Duodenal mucosa (tissue), 2 donors: ENCODE results near the gene SP6.

Source experiments
- H3K27ac ChIP-seq: one replicate; pipeline ENCODE4 v1.7.0; 2013; ENCODE audit warnings: low read depth, low read length
- H3K27me3 ChIP-seq, 2 donors: one replicate each; pipeline ENCODE4 v1.7.0; 2013; ENCODE audit warnings: low read length in 2 of 2, control low read depth in 1 of 2; ENCODE audit not compliant: insufficient read depth in 2 of 2, control insufficient read depth in 1 of 2
- H3K36me3 ChIP-seq, 2 donors: one replicate each; pipeline ENCODE4 v1.7.0; 2013; ENCODE audit warnings: low read length in 2 of 2, control low read depth in 1 of 2; ENCODE audit not compliant: insufficient read depth in 2 of 2, control insufficient read depth in 1 of 2
- H3K4me1 ChIP-seq, 2 donors: one replicate each; pipeline ENCODE4 v1.7.0; 2013; ENCODE audit warnings: low read length in 2 of 2, control low read depth in 1 of 2; ENCODE audit not compliant: insufficient read depth in 2 of 2, control insufficient read depth in 1 of 2
- H3K4me3 ChIP-seq, 2 donors: one replicate each; pipeline ENCODE4 v1.7.0; 2013; ENCODE audit warnings: low read length in 2 of 2, low read depth in 1 of 2
- H3K9ac ChIP-seq, 2 donors: one replicate each; pipeline ENCODE4 v1.7.0; 2013; ENCODE audit warnings: low read length in 2 of 2, low read depth in 1 of 2
- H3K9me3 ChIP-seq, 2 donors: one replicate each; pipeline ENCODE4 v1.7.0; 2013; ENCODE audit warnings: low read length in 2 of 2, control low read depth in 1 of 2; ENCODE audit not compliant: control insufficient read depth in 1 of 2

SP6 gene

GRCh38 chr17:47891545-47892088 is 40.7 kb upstream of the SP6 start:
- Histone ChIP-seq H3K4me1 (peaks cover 8 to 10% of the 10 kb centered on the region in 2 donors), H3K36me3 (no peaks in the 10 kb centered on the region), H3K27ac (no peak overlapping the region), H3K27me3 (no peaks in the 10 kb centered on the region), H3K9me3 (no peaks in the 10 kb centered on the region), H3K4me3 (no peak overlapping the region), H3K9ac (no peak overlapping the region)

DNA sequence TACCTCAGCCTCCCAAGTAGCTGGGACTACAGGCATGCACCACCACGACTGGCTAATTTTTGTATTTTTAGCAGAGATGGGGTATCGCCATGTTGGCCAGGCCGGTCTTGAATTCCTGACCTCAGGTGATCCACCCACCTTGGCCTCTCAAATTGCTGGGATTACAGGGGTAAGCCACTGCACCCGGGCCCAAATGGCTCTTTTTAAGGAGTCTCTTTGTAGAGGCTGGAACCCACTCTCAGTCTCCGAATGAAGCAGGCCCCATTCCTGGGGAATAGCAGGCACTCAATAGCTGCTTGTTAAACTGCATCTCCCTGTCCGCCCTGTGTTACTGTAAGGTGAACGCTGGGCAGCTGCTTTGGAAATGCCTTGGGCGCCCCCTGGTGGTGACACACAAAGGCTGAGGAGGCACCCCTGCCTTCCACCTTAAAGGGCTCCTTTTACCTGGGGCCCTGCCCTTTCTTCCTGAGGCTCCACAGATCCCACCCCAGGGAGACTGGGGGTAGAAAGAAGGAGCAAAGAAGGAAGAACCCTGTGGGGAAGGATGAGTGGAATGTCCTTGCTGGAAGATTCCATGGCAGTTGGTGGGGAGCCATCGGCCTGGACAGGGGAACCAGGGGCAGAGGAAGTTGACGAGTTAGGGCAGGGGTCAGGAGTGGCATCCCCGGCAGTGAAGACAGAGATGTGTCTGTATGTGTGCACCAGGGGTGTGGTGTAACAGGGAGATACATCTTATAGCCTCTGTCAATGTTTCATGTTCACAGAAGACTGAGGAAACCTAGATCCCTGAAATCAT is 39.0 kb upstream of the SP6 start:
- H3K27me3 ChIP-seq: no peaks in the 10 kb centered on the region
- H3K27ac ChIP-seq: no peak overlapping the region
- no peaks in the 10 kb centered on the region for H3K9me3 ChIP-seq
- H3K4me3 ChIP-seq: no peak overlapping the region
- no peak overlapping the region for H3K9ac ChIP-seq
- H3K4me1 ChIP-seq: peaks cover 18 to 19% of the 10 kb centered on the region in 2 donors
- no peaks in the 10 kb centered on the region for H3K36me3 ChIP-seq

GRCh38 chr17:47888293-47888692 is 37.3 kb upstream of the SP6 start:
- no peak overlapping the region for H3K27ac ChIP-seq
- no peak overlapping the region for H3K4me3 ChIP-seq
- H3K9me3 ChIP-seq: no peaks in the 10 kb centered on the region
- H3K4me1 ChIP-seq: peaks cover 27 to 28% of the 10 kb centered on the region in 2 donors
- no peak overlapping the region for H3K9ac ChIP-seq
- H3K27me3 ChIP-seq: no peaks in the 10 kb centered on the region
- no peaks in the 10 kb centered on the region for H3K36me3 ChIP-seq

- no peaks in the 10 kb centered on the region for H3K27me3 ChIP-seq
- H3K9me3 ChIP-seq: no peaks in the 10 kb centered on the region
- peaks cover 45 to 46% of the 10 kb centered on the region in 2 donors for H3K4me1 ChIP-seq
- no peaks in the 10 kb centered on the region for H3K36me3 ChIP-seq
- H3K27ac ChIP-seq: peak overlapping the region; percentile 73
- peak overlapping the region; percentile 35 to 49 for H3K9ac ChIP-seq
- H3K4me3 ChIP-seq: peak overlapping the region; percentile 52 to 55
These were observed 34.2 kb upstream of the SP6 start for GRCh38 chr17:47884905-47885730.

DNA sequence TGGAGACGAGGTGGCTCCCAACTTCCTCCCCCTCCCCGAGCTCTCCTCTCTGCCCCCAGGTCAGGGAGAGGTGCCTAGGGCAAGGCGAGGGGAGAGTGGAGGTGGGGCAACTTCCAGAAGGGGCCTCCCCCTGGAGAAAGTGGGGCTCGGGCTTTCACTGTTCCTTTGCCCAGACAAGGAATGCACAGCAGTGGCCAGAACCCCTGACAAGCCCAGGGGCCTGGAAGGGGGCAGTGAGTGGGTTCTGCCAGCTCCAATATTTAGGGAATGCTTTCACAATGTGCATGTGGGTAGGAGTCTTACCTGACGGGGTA is 33.4 kb upstream of the SP6 start:
- no peaks in the 10 kb centered on the region for H3K36me3 ChIP-seq
- no peaks in the 10 kb centered on the region for H3K27me3 ChIP-seq
- H3K4me3 ChIP-seq: peak overlapping the region in 1 of 2 donors; percentile 52
- peak overlapping the region; percentile 35 to 49 for H3K9ac ChIP-seq
- H3K9me3 ChIP-seq: no peaks in the 10 kb centered on the region
- H3K27ac ChIP-seq: peak overlapping the region; percentile 73
- peaks cover 45 to 46% of the 10 kb centered on the region in 2 donors for H3K4me1 ChIP-seq

DNA sequence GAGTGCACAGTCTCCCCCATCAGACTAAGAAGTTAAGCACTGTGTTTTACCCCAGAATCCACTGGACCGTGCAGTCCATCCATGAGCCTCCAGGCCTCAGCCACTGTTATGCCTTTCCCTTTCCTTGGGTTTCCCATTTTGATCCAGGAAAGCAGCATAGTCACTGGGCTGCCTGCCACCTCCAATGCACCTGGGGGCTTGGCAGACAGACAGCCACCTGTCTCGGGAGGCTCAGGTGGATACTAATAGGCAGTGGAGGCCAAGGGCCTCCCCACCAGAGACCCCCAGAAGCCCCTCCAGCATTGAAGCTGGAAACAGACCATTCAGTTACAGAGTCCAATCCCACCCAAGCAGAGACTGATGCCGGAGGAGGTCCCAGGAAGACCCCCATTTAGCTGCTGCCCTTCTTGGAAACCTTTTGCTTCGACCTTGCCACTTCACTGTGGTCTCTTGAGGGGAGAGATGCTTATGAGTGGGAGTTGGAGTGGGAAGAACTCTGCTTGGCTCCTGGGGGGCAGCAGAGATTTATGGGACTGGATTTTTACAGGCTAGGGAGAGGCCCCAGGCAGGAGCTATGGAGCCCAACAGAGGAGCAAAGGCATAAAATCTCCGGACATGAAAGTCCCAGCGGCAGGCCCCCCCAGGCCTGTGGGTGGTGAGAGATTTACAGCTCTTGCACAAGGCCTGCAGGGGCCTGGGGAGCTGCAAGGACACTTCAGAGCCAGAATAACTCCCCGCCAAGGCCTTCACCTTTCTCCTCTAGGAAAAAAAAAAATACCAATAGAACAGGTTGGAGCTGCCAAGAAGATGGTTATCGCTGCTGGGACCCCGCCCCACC is 32.8 kb upstream of the SP6 start:
- Histone ChIP-seq H3K27me3 (no peaks in the 10 kb centered on the region), H3K9ac (peak overlapping the region in 1 of 2 donors; percentile 49), H3K27ac (no peak overlapping the region), H3K4me3 (no peak overlapping the region), H3K4me1 (peaks cover 45 to 46% of the 10 kb centered on the region in 2 donors), H3K9me3 (no peaks in the 10 kb centered on the region), H3K36me3 (no peaks in the 10 kb centered on the region)

DNA sequence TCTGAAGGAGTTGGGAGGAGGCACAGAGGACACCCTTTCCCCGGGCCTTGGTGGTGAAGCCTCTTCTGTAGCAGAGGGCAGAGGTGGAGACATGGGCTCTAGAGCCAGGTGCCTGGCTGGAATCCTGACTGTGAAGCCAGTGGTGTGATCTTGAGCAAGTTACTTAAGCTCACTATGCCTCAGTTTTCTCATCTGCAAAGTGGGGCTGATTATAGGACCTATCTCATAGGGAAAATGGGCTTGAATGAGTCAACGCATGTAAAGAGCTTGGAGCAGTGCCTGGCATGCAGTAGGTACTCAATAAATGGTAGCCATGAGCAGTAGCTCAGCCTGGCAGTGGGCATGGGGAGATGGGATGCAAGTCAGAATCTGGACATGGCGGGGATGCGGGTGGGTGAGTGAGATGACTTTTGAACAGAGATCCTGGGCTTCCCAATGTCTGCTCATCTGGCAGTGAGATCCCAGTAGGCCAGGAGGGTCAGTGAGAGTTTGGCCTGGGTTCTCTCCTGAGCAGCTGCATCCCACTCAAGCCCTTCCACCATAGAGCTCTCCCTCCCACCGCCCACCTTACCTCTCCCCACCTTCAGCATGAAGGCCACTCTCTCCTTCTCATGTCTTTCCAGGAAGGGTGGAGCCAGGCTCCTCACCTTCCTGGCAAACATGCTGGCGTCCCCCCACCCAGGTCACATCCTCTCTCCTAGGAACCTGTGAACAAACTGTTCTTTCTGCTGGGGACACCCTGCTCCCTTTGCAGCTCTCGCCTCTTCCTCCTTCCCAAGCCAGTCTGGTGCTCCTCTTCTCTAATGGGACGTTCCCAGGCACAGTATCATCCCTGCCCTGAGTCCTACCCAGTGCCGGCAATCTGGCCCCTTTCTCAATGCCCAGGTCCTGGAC is 32.0 kb upstream of the SP6 start:
- H3K9ac ChIP-seq: peak overlapping the region; percentile 24 to 25
- peaks cover 45 to 46% of the 10 kb centered on the region in 2 donors for H3K4me1 ChIP-seq
- H3K4me3 ChIP-seq: peak overlapping the region; percentile 31 to 48
- H3K9me3 ChIP-seq: no peaks in the 10 kb centered on the region
- no peaks in the 10 kb centered on the region for H3K36me3 ChIP-seq
- no peak overlapping the region for H3K27ac ChIP-seq
- no peaks in the 10 kb centered on the region for H3K27me3 ChIP-seq

DNA sequence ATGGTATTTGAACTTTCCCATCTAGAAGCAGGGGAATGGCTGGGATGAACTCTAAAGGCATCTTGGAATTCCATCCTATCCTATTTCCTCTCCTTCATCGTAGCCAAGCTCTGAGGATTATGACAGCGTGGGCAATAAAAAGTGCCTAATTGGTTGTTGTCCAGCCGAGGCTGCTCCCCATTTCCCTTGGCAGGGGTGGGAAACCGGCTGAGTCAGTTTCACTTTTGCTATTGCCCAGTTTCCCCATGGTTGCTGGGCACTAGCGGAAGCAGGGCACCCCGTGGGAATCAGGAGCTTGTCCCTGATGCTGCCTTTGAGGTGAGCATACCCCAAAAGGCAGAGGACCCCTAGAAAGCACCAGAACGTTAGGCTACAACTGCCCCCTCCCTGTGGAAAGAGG is 31.3 kb upstream of the SP6 start:
- H3K4me3 ChIP-seq: peak overlapping the region; percentile 31 to 48
- no peak overlapping the region for H3K27ac ChIP-seq
- no peaks in the 10 kb centered on the region for H3K36me3 ChIP-seq
- no peaks in the 10 kb centered on the region for H3K9me3 ChIP-seq
- H3K9ac ChIP-seq: peak overlapping the region in 1 of 2 donors; percentile 24
- peaks cover 45 to 46% of the 10 kb centered on the region in 2 donors for H3K4me1 ChIP-seq
- H3K27me3 ChIP-seq: no peaks in the 10 kb centered on the region

GRCh38 chr17:47879776-47880454 is 29.0 kb upstream of the SP6 start:
- Histone ChIP-seq H3K27me3 (no peaks in the 10 kb centered on the region), H3K27ac (no peak overlapping the region), H3K36me3 (no peaks in the 10 kb centered on the region), H3K4me3 (no peak overlapping the region), H3K9ac (no peak overlapping the region), H3K4me1 (peaks cover 34% of the 10 kb centered on the region in 2 donors), H3K9me3 (no peaks in the 10 kb centered on the region)
